HEK293 (cell line): ENCODE measurements around the gene HDGF.

Experiments
- EGR2 ChIP-seq: fragments of 450-650 bp; formaldehyde crosslinking; IDR thresholded peaks from 2 replicates; pipeline ENCODE4 v1.5.1; 2016; ENCODE audit warnings: low read depth, missing biosample characterization, missing genetic modification characterization
- KLF7 ChIP-seq: fragments of 450-650 bp; formaldehyde crosslinking; IDR thresholded peaks from 2 replicates; pipeline ENCODE4 v1.5.1; 2016; ENCODE audit warnings: missing biosample characterization, missing genetic modification characterization, borderline replicate concordance
- MEIS1 ChIP-seq: sonication (generic); formaldehyde crosslinking; IDR thresholded peaks from 2 replicates; pipeline ENCODE4 v1.8.1; 2022; ENCODE audit warnings: missing genetic modification reagents, mild to moderate bottlenecking, borderline replicate concordance
- PRDM10 ChIP-seq: fragments of 450-650 bp; formaldehyde crosslinking; IDR thresholded peaks from 2 replicates; pipeline ENCODE4 v1.5.1; 2016; ENCODE audit warnings: missing biosample characterization, missing genetic modification characterization
- PRDM6 ChIP-seq: fragments of 450-650 bp; formaldehyde crosslinking; IDR thresholded peaks from 2 replicates; pipeline ENCODE4 v1.5.1; 2017; ENCODE audit warnings: missing biosample characterization, missing genetic modification characterization
- REPIN1 ChIP-seq: fragments of 450-650 bp; formaldehyde crosslinking; IDR thresholded peaks from 2 replicates; pipeline ENCODE4 v1.5.1; 2017; ENCODE audit warnings: missing biosample characterization, missing genetic modification characterization, low read depth
- SALL2 ChIP-seq: fragments of 450-650 bp; formaldehyde crosslinking; IDR thresholded peaks from 2 replicates; pipeline ENCODE4 v1.5.0; 2017; ENCODE audit warnings: missing biosample characterization, mild to moderate bottlenecking, missing genetic modification characterization, borderline replicate concordance
- SETDB1 ChIP-seq: IDR thresholded peaks from one replicate; pipeline ENCODE4 v1.6.1; 2017; ENCODE audit warnings: mild to moderate bottlenecking, low read length, moderate library complexity, mixed read lengths; ENCODE audit not compliant: insufficient read length
- SP2 ChIP-seq: fragments of 450-650 bp; formaldehyde crosslinking; IDR thresholded peaks from 2 replicates; pipeline ENCODE4 v1.5.1; 2016; ENCODE audit warnings: missing biosample characterization, missing genetic modification characterization
- YY2 ChIP-seq: fragments of 450-650 bp; formaldehyde crosslinking; IDR thresholded peaks from 2 replicates; pipeline ENCODE4 v1.5.1; 2016; ENCODE audit warnings: missing biosample characterization, missing genetic modification characterization
- ZBTB17 ChIP-seq: fragments of 450-650 bp; formaldehyde crosslinking; IDR thresholded peaks from 2 replicates; pipeline ENCODE4 v1.5.1; 2016; ENCODE audit warnings: missing biosample characterization, missing genetic modification characterization
- ZBTB44 ChIP-seq: fragments of 450-650 bp; IDR thresholded peaks from 2 replicates; pipeline ENCODE4 v1.5.1; 2018; ENCODE audit warnings: missing biosample characterization, mild to moderate bottlenecking, missing genetic modification characterization
- ZBTB6 ChIP-seq: fragments of 450-650 bp; formaldehyde crosslinking; IDR thresholded peaks from 2 replicates; pipeline ENCODE4 v1.5.1; 2017; ENCODE audit warnings: missing biosample characterization, missing genetic modification characterization
- ZNF112 ChIP-seq: fragments of 450-650 bp; formaldehyde crosslinking; IDR thresholded peaks from 2 replicates; pipeline ENCODE4 v1.5.0; 2017; ENCODE audit warnings: missing biosample characterization, missing genetic modification characterization
- ZNF121 ChIP-seq: fragments of 450-650 bp; formaldehyde crosslinking; IDR thresholded peaks from 2 replicates; pipeline ENCODE4 v1.5.1; 2016; ENCODE audit warnings: missing biosample characterization, missing genetic modification characterization
- ZNF133 ChIP-seq: fragments of 450-650 bp; formaldehyde crosslinking; IDR thresholded peaks from 2 replicates; pipeline ENCODE4 v1.5.1; 2016; ENCODE audit warnings: missing biosample characterization, missing genetic modification characterization
- ZNF138 ChIP-seq: fragments of 450-650 bp; formaldehyde crosslinking; IDR thresholded peaks from 2 replicates; pipeline ENCODE4 v1.5.1; 2016; ENCODE audit warnings: missing biosample characterization, missing genetic modification characterization, borderline replicate concordance
- ZNF155 ChIP-seq: fragments of 450-650 bp; formaldehyde crosslinking; IDR thresholded peaks from 2 replicates; pipeline ENCODE4 v1.5.1; 2016; ENCODE audit warnings: missing biosample characterization, missing genetic modification characterization
- ZNF175 ChIP-seq: fragments of 450-650 bp; formaldehyde crosslinking; IDR thresholded peaks from 2 replicates; pipeline ENCODE4 v1.5.1; 2016; ENCODE audit warnings: missing biosample characterization, missing genetic modification characterization
- ZNF24 ChIP-seq: fragments of 450-650 bp; formaldehyde crosslinking; IDR thresholded peaks from 2 replicates; pipeline ENCODE4 v1.5.1; 2016; ENCODE audit warnings: missing biosample characterization, missing genetic modification characterization
- ZNF266 ChIP-seq: fragments of 450-650 bp; formaldehyde crosslinking; IDR thresholded peaks from 2 replicates; pipeline ENCODE4 v1.5.1; 2016; ENCODE audit warnings: missing biosample characterization, missing genetic modification characterization, low read depth
- ZNF280C ChIP-seq: fragments of 450-650 bp; formaldehyde crosslinking; IDR thresholded peaks from 2 replicates; pipeline ENCODE4 v1.5.1; 2016; ENCODE audit warnings: missing biosample characterization, missing genetic modification characterization
- ZNF302 ChIP-seq: fragments of 450-650 bp; formaldehyde crosslinking; IDR thresholded peaks from 2 replicates; pipeline ENCODE4 v1.5.1; 2016; ENCODE audit warnings: missing biosample characterization, missing genetic modification characterization, low read depth
- ZNF335 ChIP-seq: fragments of 450-650 bp; formaldehyde crosslinking; conservative IDR thresholded peaks from 2 replicates; pipeline ENCODE4 v1.5.1; 2016; ENCODE audit warnings: missing biosample characterization, missing genetic modification characterization
- ZNF341 ChIP-seq: fragments of 450-650 bp; formaldehyde crosslinking; IDR thresholded peaks from 2 replicates; pipeline ENCODE4; 2016; ENCODE audit warnings: low read depth, missing biosample characterization, missing genetic modification characterization
- ZNF37A ChIP-seq: fragments of 450-650 bp; IDR thresholded peaks from 2 replicates; pipeline ENCODE4 v1.5.1; 2018; ENCODE audit warnings: missing biosample characterization, missing genetic modification characterization
- ZNF513 ChIP-seq: fragments of 450-650 bp; IDR thresholded peaks from 2 replicates; pipeline ENCODE4 v1.5.1; 2018; ENCODE audit warnings: missing biosample characterization, missing genetic modification characterization
- ZNF571 ChIP-seq: fragments of 450-650 bp; formaldehyde crosslinking; IDR thresholded peaks from 2 replicates; pipeline ENCODE4 v1.5.0; 2017; ENCODE audit warnings: missing biosample characterization, missing genetic modification characterization
- ZNF610 ChIP-seq: fragments of 450-650 bp; formaldehyde crosslinking; IDR thresholded peaks from 2 replicates; pipeline ENCODE4 v1.5.1; 2016; ENCODE audit warnings: missing biosample characterization, missing genetic modification characterization, borderline replicate concordance
- ZNF621 ChIP-seq: fragments of 450-650 bp; formaldehyde crosslinking; IDR thresholded peaks from 2 replicates; pipeline ENCODE4 v1.5.1; 2017; ENCODE audit warnings: missing biosample characterization, missing genetic modification characterization
- ZNF629 ChIP-seq: fragments of 450-650 bp; formaldehyde crosslinking; IDR thresholded peaks from 2 replicates; pipeline ENCODE4 v1.5.1; 2017; ENCODE audit warnings: missing biosample characterization, missing genetic modification characterization

Gene HDGF

GRCh38 chr1:156704930-156705320 lies 46.5 kb downstream of the HDGF start (continued):
- TF ChIP-seq PRDM10 (tag by site-specific recombination), result peak; percentile 51
- TF ChIP-seq ZBTB17, result no peak
- no peak for TF ChIP-seq ZBTB44 (tag by site-specific recombination)
- no peak for TF ChIP-seq YY2
- no peak for TF ChIP-seq KLF7 (tag by site-specific recombination)
- no peak; the same call in 1 of the 2 replicates for TF ChIP-seq ZNF335 (tag by site-specific recombination)
- no peak for TF ChIP-seq ZNF37A (tag by site-specific recombination)
- TF ChIP-seq ZNF621 (tag by site-specific recombination), result no peak
- no peak for TF ChIP-seq ZNF138
- no peak for TF ChIP-seq EGR2 (tag by site-specific recombination)
- no peak for TF ChIP-seq SALL2 (tag by site-specific recombination)
- no peak for TF ChIP-seq ZNF280C (tag by site-specific recombination)
- TF ChIP-seq MEIS1 (CRISPR knock-in tag), result no peak
- TF ChIP-seq ZBTB6 (tag by site-specific recombination), result peak; percentile 22; the same call in 1 of the 2 replicates
- no peak for TF ChIP-seq ZNF175
- no peak for TF ChIP-seq ZNF341
- no peak; the same call in 1 of the 2 replicates for TF ChIP-seq ZNF24
- TF ChIP-seq PRDM6 (tag by site-specific recombination), result no peak
- no peak for TF ChIP-seq ZNF121 (tag by site-specific recombination)
- no peak for TF ChIP-seq ZNF133
- TF ChIP-seq ZNF513 (tag by site-specific recombination), result no peak
- no peak for TF ChIP-seq REPIN1 (tag by site-specific recombination)
- no peak for TF ChIP-seq ZNF302 (tag by site-specific recombination)
- no peak for TF ChIP-seq ZNF266
- no peak for TF ChIP-seq ZNF155 (tag by site-specific recombination)
- no peak for TF ChIP-seq ZNF571 (tag by site-specific recombination)
- no peak for TF ChIP-seq ZNF610 (tag by site-specific recombination)
- no peak for TF ChIP-seq SP2 (tag by site-specific recombination)
- peak; percentile 53 for TF ChIP-seq ZNF629
- TF ChIP-seq ZNF112 (tag by site-specific recombination), result no peak
- no peak for TF ChIP-seq SETDB1
